Measurements from ENCODE around the gene FAM53C. TPM values are rescaled to one million over a fixed set of nuclear protein-coding genes. Genes with fewer than 3 reads are reported as not detected.
A peak's percentile ranks its signal among the peaks of the same experiment; 100 is the strongest.
"Not testable (repeated sequence)": the region's sequence is repeated elsewhere in the genome, so short reads cannot be mapped to it uniquely, and the experiment has no call there.

FAM53C gene
- total RNA-seq, 1 donor from 2014 or later: 26.7 TPM

DNA sequence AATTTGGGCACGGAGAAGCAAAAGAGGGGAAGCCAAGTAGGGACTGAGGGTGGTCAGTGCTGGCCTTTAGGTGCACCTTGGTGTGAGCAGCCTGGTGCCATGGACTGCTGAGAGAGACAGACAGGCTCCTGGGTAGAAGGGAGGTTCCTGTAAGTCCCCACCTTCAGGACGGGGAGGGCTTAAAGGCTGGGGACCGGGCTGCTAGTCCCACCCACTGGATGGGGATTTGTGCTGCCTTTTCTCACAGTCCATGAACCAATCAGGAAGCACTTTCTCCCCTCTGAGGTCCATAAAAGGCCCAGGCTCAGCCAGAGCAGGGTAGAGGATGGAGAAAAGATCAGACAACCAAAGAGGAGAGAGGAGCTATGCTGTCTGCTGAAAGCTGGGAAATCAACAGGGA, 21.7 kb upstream of the FAM53C start:
- Histone ChIP-seq H3K4me1 (no peaks in the 10 kb centered on the region), H3K36me3 (no peaks in the 10 kb centered on the region), H3K27ac (replicated peaks) (no peak overlapping the region), H3K9me3 (replicated peaks) (no peaks in the 10 kb centered on the region), H3K4me3 (no peak overlapping the region), H3K27me3 (ENCODE audit: low read depth) (no peaks in the 10 kb centered on the region)
- intact Hi-C loops (cut with micrococcal nuclease): no loop called here
- no peak for DNase-seq
- TF ChIP-seq, protein P1, sequence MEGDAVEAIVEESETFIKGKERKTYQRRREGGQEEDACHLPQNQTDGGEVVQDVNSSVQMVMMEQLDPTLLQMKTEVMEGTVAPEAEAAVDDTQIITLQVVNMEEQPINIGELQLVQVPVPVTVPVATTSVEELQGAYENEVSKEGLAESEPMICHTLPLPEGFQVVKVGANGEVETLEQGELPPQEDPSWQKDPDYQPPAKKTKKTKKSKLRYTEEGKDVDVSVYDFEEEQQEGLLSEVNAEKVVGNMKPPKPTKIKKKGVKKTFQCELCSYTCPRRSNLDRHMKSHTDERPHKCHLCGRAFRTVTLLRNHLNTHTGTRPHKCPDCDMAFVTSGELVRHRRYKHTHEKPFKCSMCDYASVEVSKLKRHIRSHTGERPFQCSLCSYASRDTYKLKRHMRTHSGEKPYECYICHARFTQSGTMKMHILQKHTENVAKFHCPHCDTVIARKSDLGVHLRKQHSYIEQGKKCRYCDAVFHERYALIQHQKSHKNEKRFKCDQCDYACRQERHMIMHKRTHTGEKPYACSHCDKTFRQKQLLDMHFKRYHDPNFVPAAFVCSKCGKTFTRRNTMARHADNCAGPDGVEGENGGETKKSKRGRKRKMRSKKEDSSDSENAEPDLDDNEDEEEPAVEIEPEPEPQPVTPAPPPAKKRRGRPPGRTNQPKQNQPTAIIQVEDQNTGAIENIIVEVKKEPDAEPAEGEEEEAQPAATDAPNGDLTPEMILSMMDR (IDR thresholded peaks at IDR 0.05; ENCODE audit: borderline replicate concordance): no peak

DNA sequence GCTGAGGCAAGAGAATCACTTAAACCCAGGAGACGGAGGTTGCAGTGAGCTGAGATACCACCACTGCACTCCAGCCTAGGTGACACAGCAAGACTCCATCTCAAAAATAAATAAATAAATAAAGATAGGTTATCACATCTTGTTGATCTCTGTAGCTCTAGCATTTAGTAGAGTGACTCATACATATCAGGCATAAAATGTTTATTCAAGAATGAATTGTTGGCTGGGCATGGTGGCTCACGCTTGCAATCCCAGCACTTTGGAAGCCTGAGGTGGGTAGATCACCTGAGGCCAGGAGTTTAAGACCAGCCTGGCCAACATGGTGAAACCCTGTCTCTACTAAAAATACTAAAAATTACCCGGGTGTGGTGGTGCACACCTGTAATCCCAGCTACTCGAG, 19.9 kb upstream of the FAM53C start:
- intact Hi-C loops (cut with micrococcal nuclease): not testable (repeated sequence)

DNA sequence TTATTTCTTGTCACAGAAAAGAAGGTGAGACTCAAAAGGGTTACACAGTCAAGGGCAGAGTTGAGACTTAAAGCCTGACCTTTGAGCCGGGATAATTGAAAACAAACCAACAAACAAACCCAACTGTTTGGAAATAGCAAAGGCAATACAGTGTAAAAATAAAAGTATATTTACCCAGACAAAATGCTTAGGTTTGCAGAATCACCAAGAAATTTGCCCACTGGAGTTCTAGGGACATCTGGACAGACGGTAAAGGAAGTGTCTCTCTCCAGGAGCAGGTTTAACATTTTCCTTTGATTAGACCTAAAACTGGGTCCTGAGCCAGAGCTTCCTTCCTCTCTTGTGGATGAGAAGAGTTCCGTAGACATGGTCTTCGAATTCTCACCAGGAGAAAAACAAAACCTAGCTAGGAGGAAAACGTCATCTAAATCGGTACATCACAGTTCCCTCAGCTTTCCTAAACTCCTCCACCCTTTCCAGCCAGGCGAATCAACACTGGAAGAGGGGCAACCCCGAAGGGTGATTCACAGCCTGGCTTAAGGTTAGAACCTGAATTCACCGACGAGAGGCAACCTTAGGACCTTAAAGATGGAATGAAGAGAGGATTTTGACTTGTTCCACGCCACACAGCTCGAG, 7.1 kb upstream of the FAM53C start:
- Histone ChIP-seq H3K4me3 (peak overlapping the region; percentile 66), H3K4me1 (peaks cover 15% of the 10 kb centered on the region), H3K36me3 (no peaks in the 10 kb centered on the region), H3K9me3 (replicated peaks) (no peaks in the 10 kb centered on the region), H3K27me3 (ENCODE audit: low read depth) (no peaks in the 10 kb centered on the region), H3K27ac (replicated peaks) (no peak overlapping the region)
- no peak for DNase-seq
- intact Hi-C loops (cut with micrococcal nuclease): no loop called here
- TF ChIP-seq, protein P1 (IDR thresholded peaks at IDR 0.05; ENCODE audit: borderline replicate concordance): no peak

More for the DNA sequence above, 19.9 kb upstream of the FAM53C start:
- H3K36me3 ChIP-seq; H3K9me3 ChIP-seq (replicated peaks); H3K27me3 ChIP-seq (ENCODE audit: low read depth); H3K4me3 ChIP-seq; H3K4me1 ChIP-seq; H3K27ac ChIP-seq (replicated peaks); DNase-seq: not testable (repeated sequence)

DNA sequence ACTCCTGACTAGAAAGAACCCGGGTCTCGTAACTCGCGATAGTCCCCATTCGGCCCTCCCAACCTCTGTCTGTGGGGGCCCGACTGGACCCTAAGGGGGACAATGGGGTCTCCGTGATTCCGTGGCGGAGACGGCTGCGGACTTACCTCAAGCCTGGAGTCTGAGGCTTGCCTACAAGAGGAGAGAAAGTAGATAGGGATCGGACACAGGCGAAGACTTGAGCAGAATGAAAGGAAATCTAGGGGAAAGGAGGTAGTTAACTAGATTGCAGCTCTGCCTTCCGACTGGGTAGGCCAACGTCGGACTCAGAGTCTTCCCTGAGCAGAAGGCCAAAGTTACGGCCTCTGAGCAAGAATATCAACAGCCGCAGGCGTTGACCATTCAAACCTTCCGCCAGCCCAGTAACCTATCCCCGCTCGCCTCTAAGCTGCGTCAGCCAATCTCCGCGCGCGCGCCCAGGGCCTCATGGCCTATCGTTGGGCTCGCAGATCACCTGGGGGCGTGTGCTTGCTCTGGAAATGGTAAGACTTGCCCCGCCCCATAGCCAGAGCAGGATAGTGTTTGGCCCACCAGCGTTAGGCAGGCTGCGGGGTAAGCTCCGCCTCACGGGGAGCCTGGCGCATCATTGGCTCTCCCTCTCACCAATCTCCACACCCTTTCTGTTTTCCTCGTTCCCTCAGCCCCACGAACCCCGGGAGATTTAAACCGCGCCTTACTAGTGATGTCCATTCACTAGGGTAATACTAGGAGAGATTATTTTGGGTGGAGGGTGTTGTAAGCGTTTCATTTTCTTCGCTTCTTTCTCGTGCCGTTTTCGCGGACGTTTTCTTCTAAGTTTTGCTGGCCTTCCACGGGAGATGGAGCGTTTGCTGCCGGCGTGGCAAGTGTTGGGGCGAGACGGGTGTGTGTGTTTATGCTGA, 6.4 kb upstream of the FAM53C start, which contains the start of gene CDC25C:
Gene CDC25C (minus strand): TSS at position 356 of the 920 bp plus-strand sequence. CDS start 624 bp downstream, outside the sequence.
- peak within 1 kb of the TSS; percentile 66 for H3K4me3 ChIP-seq
- intact Hi-C loops (cut with micrococcal nuclease): no loop called here

DNA sequence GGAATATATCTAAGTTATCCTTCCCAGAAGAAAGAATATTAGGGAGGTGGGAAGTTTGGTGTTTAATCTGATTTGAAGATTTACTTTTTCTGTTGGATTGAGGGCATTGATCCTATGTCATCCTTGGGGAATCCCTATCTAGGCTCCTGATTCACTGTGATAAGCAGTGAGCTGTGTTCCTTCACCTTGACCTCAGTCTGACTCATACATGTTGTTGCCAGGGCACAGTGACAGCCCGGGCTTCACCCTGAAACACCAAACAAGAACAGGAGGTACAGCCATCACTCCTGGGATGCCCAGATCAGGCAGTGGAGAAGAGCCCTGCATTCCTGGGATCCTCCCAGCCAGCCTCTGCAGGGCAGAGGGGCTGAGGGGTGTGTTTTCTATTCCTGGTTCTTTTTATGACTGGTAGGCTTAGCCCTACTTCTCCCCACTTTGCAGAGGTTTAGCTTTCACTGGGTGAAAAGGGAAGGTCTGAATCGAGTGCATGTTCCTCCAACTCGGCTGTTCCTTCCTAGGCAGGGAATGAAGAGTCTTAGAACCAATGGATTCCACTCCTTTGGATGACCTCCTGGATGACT, 3.1 kb upstream of the FAM53C start:
- intact Hi-C loops (cut with micrococcal nuclease): no loop called here

More for the DNA sequence above, 6.4 kb upstream of the FAM53C start, which contains the start of gene CDC25C:
- no peaks in the 10 kb centered on the region for H3K36me3 ChIP-seq
- DNase-seq: peak; percentile 98
- H3K4me1 ChIP-seq: peaks cover 16% of the 10 kb centered on the region
- no peaks in the 10 kb centered on the region for H3K27me3 ChIP-seq (ENCODE audit: low read depth)
- H3K9me3 ChIP-seq (replicated peaks): no peaks in the 10 kb centered on the region
- TF ChIP-seq, protein P1 (IDR thresholded peaks at IDR 0.05; ENCODE audit: borderline replicate concordance): no peak
- peak within 1 kb of the TSS; percentile 34 for H3K27ac ChIP-seq (replicated peaks)

More for the DNA sequence above, 3.1 kb upstream of the FAM53C start:
- TF ChIP-seq, protein P1 (IDR thresholded peaks at IDR 0.05; ENCODE audit: borderline replicate concordance): no peak
- H3K9me3 ChIP-seq (replicated peaks): no peaks in the 10 kb centered on the region
- peaks cover 36% of the 10 kb centered on the region for H3K4me1 ChIP-seq
- DNase-seq: no peak
- no peak overlapping the region for H3K27ac ChIP-seq (replicated peaks)
- H3K36me3 ChIP-seq: no peaks in the 10 kb centered on the region
- no peak overlapping the region for H3K4me3 ChIP-seq
- no peaks in the 10 kb centered on the region for H3K27me3 ChIP-seq (ENCODE audit: low read depth)
